NCI-H69 (cell line): ENCODE data around the gene MRPL14.

Experiments
- DNase-seq: peaks from one replicate; lab custom pipeline; 2025; lab: John Stamatoyannopoulos, UW

MRPL14 gene

GRCh38 chr6:44064948-44065272 is 62.3 kb downstream of the MRPL14 start:
- DNase-seq = no peak

DNA sequence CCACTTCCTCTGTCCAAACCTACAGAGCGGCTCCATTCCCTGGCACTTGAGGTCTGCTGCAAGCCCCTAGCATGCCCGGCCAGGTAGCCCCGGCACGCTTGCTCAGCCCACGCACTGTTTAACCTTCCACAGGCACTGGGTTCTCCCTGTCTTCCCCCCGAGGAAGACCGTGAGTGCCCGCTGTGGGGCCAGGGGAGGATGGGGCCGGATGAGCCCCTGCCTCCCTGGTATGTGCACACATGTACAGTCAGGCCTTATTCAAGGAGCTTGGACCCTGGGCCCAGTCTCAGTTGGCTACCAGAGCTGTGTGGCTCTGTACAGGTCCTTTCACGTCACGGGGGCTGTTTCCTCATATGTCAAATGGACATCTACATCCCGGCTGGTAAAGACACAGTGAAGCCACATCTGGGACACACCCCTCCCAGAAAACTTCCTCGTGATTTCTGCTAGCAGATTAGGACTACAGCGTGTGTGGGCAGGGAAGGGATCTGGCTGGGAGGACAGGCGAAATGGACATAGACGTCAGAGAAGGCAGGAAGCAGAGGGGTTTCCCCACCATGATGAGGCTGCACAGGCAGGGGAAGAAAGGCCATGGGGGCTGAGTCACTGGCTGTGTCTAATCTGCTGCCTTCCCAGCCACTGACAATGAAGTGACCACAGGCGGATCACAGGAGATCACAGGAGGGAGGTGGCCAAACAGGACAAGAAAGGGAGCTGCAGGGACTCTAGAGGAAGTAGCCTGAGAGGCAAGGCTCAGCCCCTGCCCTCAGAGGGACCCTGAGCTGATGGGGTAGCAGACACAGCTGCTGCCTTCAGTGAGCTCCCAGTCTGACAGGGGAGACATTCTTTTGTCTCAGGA is 62.9 kb downstream of the MRPL14 start:
- DNase-seq = no peak

DNA sequence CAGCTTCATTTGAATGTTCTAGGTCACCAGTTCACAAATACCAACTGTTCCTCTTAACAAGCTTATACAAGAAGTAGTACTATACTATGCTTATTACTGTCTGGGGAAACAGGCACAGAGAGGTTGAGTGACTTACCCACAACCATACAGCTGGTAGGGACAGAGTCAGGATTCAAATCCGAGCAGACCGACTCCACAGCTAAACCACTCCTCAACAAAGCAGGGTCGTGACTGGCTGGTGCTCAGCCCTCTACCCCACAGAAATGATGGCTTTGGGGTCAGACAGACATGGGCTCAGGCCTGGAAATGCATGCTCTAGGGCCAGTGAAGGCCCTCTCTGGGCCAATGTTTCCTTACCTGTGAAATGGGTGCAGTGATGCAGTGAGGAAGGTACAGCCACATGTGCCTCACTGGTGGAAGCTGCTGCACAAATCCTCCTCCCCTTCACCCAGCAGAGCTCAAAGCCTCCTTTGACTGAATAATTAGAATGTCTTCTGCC is 63.6 kb downstream of the MRPL14 start:
- no peak for DNase-seq
